ENCODE results near the gene ELFN2. TPM values are rescaled to one million over a fixed set of nuclear protein-coding genes. Genes with fewer than 3 reads are reported as not detected.

The ELFN2 gene
- total and polyA plus RNA-seq, 2 of the 13 experiments (the other 11 are each of a cell fraction or from before 2014, with no cell fraction given): 0.01 TPM; not detected in 1

DNA sequence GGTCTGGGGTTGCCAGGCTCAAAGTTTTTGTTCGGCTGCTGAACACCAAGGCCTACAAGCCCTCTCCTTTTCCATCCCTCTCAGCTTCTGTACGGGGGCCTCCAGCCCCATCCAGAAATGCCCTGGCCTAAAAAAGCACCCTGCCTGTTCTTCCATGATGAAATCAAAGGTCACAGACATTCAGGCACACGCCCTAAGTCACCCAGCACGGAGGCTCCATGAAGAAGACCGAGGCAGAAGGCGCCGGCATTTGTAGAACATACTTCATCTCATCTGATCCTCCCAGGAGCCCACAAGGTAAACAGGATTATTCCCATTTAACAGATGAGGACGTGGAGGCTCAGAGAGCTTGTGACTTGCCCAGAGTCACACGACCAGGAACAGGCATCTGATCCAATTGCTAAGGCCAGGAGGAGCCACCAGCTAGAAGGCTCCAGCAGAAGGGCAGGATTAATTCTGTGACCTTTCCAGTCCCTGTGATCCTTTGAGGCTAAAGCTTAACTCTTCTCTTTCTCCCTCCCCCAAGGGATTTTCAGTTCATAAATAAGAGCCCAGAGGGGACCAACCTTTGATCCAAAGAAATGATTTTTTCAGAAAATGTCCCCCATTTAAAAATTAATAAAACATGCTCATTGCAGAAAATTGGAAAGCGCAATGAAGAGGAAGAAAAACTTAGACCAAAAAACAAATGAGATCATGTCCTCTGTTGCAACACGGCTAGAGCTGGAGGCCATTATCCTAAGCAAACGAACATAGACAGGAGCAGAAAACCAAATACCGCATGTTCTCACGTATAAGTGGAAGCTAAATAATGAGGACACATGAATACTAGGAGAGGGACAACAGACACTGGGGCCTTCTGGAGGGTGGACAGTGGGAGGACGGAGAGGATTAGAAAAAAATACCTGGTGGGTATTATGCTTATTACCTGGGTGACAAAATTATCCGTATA lies 106.3 kb downstream of the ELFN2 start (continued):
- TF ChIP-seq, protein P1, sequence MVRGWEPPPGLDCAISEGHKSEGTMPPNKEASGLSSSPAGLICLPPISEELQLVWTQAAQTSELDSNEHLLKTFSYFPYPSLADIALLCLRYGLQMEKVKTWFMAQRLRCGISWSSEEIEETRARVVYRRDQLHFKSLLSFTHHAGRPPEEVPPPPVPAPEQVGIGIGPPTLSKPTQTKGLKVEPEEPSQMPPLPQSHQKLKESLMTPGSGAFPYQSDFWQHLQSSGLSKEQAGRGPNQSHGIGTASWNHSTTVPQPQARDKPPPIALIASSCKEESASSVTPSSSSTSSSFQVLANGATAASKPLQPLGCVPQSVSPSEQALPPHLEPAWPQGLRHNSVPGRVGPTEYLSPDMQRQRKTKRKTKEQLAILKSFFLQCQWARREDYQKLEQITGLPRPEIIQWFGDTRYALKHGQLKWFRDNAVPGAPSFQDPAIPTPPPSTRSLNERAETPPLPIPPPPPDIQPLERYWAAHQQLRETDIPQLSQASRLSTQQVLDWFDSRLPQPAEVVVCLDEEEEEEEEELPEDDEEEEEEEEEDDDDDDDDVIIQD (CRISPR knock-in tag; IDR thresholded peaks at IDR 0.05; ENCODE audit: low read depth): 0 out of 2 replicates have a peak, but pooled peaks have one; percentile 20
- TF ChIP-seq ZNF776 (CRISPR knock-in tag; IDR thresholded peaks at IDR 0.05) (no peak), MTA1 (CRISPR knock-in tag; IDR thresholded peaks at IDR 0.05; ENCODE audit: borderline replicate concordance) (no peak), ZNF746 (CRISPR knock-in tag; IDR thresholded peaks at IDR 0.05) (no peak), KIAA2018 (CRISPR knock-in tag; IDR thresholded peaks at IDR 0.05; ENCODE audit: borderline replicate concordance) (no peak), ZBTB8A (CRISPR knock-in tag; IDR thresholded peaks at IDR 0.05; ENCODE audit: borderline replicate concordance, low read depth) (no peak), FOXA1 (IDR thresholded peaks at IDR 0.05) (no peak), FOXA1 (CRISPR knock-in tag; IDR thresholded peaks at IDR 0.05) (no peak), CEBPB (IDR thresholded peaks at IDR 0.05; ENCODE audit: borderline replicate concordance, low read depth, low read length) (peak; percentile 87), SNRNP70 (IDR thresholded peaks at IDR 0.05; ENCODE audit: low read depth, low read length) (no peak), ZNF629 (CRISPR knock-in tag; conservative IDR thresholded peaks at IDR 0.05) (peak; percentile 95), ZNF136 (CRISPR knock-in tag; IDR thresholded peaks at IDR 0.05; ENCODE audit: low read depth) (no peak)
- TF ChIP-seq, protein P2, sequence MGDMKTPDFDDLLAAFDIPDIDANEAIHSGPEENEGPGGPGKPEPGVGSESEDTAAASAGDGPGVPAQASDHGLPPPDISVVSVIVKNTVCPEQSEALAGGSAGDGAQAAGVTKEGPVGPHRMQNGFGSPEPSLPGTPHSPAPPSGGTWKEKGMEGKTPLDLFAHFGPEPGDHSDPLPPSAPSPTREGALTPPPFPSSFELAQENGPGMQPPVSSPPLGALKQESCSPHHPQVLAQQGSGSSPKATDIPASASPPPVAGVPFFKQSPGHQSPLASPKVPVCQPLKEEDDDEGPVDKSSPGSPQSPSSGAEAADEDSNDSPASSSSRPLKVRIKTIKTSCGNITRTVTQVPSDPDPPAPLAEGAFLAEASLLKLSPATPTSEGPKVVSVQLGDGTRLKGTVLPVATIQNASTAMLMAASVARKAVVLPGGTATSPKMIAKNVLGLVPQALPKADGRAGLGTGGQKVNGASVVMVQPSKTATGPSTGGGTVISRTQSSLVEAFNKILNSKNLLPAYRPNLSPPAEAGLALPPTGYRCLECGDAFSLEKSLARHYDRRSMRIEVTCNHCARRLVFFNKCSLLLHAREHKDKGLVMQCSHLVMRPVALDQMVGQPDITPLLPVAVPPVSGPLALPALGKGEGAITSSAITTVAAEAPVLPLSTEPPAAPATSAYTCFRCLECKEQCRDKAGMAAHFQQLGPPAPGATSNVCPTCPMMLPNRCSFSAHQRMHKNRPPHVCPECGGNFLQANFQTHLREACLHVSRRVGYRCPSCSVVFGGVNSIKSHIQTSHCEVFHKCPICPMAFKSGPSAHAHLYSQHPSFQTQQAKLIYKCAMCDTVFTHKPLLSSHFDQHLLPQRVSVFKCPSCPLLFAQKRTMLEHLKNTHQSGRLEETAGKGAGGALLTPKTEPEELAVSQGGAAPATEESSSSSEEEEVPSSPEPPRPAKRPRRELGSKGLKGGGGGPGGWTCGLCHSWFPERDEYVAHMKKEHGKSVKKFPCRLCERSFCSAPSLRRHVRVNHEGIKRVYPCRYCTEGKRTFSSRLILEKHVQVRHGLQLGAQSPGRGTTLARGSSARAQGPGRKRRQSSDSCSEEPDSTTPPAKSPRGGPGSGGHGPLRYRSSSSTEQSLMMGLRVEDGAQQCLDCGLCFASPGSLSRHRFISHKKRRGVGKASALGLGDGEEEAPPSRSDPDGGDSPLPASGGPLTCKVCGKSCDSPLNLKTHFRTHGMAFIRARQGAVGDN (CRISPR knock-in tag; IDR thresholded peaks at IDR 0.05): no peak

All from HepG2 (cell line).